Endometrial microvascular endothelial cells (primary cell): Measurements from ENCODE around the gene SH3RF3. TPM values are rescaled to one million over a fixed set of nuclear protein-coding genes. Genes with fewer than 3 reads are reported as not detected.

Source experiments
- in situ Hi-C: cut with HindIII; loops from 2 replicates; pipeline ENCODE4 v1.10.0; 2017; ENCODE audit warnings: low sequenced_read_pairs, low pct_unique_long_range_greater_than_20kb; ENCODE audit errors: inconsistent ontology term
- total RNA-seq: library from RNA; depleted of rRNA; stranded (reverse); fragments of >200 nt; gene quantifications from one replicate; pipeline ENCODE4 v1.2.3, GENCODE V29; 2015; ENCODE audit errors: inconsistent ontology term

SH3RF3 gene
- total RNA-seq, 1 donor from 2014 or later, result 11.7 TPM

DNA sequence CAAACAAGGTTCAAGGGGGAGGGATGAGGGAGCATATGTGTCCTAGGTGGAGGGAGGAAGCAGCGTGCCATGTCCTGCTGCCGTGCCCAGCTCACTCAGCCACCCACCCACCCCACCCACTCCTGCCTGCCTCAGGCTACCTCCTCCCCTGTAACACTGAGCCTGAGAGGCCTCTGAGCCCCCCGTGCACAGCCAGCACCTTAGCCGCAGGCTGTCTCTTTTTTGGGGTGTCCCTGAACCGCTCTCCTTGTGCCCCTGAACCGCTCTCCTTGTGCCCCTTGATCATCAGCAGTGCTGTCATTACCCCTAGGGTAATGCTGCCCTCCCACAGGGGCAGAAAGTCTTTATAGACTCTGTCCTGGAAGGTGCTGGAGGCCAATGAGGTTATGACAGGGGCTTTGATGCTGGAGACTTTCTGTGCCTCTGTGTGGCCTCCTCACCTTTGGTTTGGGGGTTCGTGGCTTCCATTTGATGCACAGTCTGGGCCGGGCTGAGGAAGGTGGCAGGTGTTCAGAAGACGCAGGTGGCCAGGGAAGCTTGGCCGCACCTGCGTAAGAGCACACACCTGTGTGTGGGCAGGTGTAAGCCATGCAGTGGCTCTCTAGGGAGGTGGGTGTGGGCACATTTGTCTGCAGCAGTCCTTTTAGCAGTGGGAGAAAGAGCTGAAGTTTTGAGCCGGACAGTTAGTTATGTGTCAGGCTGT is 344.8 kb downstream of the SH3RF3 start:
- in situ Hi-C loops, result no loop called here

DNA sequence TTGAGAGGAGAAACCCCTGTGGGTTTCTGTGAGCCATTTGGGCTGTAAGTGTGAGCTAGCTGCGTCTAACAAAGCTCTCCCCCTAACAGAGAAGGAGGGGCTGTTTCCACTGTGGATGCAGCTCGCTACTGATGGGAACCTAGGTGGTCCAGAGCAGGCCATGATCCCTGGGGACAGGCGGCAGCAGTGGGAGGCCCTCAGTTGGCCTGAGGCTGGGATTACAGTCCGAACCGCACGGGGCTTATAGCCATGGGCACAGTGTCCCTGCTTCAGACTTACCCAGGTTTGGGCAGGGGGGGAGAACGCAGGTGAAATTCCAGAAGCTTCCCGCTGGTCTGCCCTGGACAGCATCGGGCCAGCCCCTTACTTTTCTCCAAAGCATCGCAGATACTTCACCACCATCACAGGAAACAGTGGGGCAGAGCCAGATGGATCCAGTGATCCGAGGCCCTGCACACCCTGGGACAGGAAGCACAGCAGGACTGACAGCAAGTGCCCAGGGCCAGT is 345.4 kb downstream of the SH3RF3 start:
- in situ Hi-C loops, result no loop called here

DNA sequence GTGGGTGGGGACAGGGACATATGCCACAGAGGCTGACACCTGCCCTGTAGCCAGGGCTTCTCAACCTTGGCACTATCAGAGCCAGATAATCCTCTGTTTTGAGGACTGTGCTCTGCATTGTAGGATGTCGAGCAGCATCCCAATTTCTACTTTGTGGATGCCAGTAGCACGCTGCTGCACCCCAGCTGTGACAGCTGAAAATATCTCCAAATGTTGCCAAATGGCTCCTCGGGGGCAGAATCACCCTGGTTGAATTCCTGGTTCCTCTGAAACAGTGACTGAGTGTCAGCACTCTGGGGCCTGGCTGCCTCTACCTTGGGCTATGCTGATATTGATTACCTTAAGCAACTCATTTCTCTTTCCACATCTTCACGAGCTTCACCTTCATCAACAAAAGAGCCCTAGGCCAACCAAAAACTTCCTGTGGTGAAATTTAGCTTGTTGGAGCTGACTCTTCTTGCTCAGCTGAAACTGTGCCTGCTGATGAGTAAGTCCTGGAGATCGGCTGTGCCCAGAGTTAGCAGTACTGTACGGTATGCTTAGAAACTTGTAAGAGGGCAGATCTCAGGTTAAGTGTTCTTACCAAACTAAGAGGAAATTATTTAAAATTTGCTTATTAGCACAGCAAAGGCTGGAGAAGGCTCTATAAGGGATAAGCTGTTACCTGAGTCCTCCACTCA is 346.7 kb downstream of the SH3RF3 start:
- in situ Hi-C loops, result no loop called here

DNA sequence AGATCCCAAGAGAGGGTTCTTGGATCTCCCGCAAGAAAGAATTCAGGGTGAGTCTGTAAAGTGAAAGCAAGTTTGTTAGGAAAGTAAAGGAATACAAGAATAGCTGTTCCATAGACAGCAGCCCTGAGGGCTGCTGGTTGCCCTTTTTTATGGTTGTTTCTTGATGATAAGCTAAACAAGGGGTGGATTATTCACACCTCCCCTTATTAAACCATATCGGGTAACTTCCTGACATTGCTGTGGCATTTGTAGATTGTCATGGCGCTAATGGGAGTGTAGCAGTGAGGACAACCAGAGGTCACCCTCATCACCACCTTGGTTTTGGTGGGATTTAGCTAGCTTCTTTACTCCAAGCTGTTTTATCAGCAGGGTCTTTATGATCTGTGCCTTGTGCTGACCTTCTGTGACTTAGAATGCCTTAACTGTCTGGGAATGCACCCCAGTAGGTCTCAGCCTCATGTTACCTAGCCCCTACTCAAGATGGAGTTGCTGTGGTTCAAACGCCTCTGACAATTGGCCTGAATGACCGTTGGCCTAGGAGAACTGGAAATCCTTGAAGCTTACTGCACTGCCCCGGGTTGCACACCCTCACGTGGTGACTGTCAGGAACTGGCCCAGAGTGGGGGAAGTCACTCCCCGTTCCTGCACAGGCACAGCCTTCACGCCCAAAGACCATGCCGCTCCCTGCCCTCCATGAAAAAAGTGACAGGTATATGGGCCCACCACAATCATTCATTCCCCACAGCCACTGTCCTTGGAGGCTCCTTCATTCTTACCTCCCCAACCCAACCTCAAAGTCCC is 347.8 kb downstream of the SH3RF3 start:
- in situ Hi-C loops, result no loop called here

DNA sequence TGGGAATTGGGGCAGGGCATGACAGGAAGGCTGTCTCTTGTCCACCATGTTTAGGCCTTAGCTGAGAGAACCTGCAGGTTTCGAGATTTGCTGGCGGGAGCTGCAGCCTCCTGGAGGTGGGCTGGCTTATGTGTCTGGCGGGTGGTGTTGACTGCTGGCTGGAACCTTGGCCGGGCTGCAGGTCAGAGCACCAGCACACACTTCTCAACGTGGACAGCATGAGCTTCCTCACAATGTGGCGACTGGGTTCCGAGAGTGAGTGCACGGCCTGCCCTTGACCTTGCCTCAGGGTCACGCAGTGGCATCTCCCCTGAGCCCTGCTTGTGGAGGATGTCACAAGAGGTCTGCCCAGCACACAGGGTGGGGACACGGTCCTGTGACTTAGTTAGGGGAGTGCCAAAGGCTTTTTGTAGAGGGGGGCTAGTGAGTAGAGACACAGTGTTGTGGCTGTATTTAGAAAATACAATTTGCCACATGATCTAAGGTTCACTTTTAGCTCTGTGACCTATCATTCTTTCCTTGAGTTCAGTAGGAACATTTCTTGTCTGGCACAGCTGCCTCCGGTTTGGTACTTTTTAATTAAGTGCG is 350.0 kb downstream of the SH3RF3 start:
- in situ Hi-C loops, result no loop called here

DNA sequence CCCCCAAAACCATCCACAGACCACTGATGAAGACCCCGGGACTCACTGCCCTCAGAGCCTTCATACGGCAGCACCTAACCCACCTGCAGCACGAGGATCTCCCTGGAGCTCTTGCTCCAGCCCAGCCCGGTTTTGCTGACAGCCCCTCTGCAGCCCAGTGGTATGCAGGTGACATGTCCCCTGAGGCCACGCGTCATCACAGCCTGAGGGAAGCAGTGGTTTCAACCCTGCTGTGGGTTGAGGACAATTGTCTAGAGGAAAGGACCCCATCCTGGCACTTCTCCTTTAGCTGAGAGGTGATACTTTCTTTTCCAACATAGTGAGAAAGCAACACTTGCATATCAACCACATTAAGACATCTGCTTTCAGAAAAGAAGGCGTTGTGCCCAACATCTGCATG is 350.8 kb downstream of the SH3RF3 start:
- in situ Hi-C loops, result no loop called here

DNA sequence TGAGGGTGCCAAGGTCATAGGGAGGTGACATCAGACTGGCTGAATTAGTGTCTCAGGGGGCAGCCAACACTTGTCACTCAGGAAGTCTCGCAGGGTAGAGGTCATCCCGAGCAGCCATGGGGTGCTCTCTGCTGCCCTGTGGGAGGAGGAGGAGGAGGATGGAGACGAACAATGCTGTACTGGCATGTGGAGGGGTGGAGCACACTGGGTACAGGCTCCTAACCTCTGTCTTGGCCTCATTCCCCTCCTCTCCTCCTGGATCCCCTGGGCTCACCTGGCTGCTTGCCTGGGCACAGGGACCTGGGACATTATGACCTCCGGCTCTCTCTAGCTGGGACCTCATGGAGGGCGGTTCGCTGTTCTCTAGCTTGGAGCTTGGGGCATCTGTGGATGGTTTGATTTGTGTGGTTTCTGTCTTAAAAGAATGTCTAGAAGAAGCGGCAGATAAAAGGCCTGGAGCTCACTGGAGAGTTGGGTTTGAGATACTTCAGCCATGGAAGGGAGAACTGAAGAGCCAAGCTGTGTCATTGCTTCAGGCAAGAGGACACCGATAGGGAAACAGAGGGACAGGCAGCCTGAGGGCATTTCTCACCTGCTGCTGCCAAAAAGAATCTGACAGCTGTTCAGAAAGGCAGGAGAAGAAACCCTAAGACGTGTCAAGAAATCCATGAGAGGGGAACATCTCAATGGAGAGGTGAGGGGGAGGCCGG is 351.6 kb downstream of the SH3RF3 start:
- in situ Hi-C loops, result no loop called here

DNA sequence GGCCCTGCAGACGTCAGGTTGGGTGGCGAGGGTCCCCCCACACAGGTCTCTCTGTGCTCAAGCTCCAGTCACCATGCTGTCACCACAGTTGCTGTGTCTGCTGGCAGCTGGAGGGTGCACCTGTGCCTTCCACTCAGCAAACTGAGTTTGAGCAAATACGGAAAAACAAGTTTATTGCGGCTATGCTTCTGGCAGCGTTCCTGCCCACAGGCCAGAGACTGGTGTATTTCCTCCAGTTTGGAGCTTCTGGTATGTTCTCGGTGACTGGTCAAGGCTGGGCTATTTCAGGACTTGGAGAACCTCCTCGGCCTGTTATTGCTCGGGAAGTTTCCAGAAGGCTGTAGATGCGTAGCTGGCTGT is 352.2 kb downstream of the SH3RF3 start:
- in situ Hi-C loops, result no loop called here

DNA sequence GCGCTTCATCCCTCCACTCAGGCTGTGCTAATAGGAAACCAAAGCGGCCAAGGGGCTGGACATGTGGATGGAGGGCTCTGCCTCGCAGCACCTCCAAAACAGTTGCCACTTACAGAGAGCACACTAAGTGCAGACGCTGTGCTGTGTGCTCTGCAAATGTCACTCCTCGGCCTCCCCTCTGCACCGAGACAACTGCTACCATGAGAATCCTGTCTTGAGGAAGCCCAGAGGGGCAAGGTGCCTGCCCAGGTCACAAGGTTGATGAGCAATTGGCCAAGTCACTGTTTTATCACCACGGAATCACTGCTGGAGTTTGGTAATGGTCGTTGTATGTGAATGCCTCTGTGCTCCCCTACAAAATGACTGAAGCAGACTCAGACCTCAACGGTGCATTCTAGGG is 352.6 kb downstream of the SH3RF3 start:
- in situ Hi-C loops, result no loop called here

DNA sequence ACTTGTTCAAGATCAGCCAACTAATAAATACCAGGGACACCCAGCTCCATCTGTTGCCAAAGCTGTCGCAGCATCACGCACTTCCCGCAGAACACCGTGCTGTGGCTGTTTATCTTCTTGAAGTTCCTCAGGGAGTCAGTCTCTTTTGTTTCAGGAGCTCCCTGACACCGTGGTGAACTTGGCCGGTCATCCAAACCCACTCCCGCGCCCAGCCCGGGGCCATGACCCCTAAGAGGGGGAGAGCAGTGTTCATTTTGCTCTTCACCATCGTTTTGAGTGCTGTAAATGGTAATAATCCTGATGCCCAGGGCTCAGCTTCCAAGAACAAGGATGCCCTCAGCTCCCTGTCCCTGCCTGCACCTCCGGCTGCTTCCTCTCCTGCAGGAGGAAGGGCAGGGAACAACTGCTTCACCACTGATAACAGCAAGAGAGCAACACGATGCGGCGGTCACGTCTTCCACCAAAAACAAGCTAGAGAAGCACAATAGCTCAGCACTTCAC is 353.4 kb downstream of the SH3RF3 start:
- in situ Hi-C loops, result no loop called here

DNA sequence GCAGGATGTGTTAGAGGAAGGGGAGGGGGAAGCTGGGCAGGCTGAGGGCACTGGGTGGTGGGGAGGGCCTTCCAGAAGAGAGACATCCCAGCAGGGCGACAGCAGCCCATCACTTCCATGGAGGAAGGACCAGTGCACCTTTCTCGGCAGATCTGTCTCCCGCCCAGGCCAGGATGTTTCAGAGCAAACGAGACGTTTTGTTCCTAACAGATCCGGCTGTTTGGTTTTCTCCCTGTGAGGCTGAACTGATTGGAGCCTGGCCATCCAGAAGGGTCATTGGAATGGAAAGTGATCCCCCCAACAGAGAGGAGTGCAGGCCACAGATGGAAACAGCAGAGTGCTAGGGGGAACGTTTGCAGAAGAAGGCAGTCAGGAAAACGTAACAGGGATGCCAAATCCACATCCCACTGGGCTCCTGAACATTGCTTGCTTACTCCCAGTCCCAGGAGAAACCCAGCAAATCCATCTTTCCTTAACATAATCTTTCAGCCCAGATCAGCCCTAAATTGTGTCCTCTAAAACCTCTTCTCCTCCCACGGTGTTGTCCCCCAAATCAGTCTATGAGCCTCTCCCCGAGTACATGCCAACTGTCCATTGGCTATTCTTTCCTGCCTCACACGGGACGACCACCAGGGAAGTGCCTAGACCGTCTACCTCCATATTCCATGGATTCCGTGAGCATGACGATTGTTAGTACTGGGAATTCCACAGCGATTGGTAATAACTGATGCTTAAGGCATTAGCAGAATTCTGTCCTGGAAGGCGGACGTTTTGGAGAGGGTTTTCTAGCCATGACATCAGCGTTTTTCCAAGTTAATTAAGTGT is 357.9 kb downstream of the SH3RF3 start:
- in situ Hi-C loops, result no loop called here

DNA sequence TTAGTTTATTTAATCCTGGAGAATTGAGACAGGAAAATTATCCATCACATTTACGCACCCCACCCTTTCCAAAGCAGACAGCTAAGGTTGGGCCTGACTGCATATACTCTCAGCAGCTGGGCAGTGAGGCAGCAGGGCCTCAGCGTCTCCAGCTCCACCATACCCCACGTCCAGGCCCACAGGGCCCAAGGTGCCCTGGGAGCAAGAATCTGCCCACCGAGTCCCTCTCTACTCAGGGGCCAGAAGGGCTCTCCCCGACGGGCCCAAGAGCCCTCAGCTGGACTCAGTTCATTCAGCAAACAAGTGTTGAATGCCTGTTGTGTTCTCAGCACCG is 358.5 kb downstream of the SH3RF3 start:
- in situ Hi-C loops, result no loop called here

DNA sequence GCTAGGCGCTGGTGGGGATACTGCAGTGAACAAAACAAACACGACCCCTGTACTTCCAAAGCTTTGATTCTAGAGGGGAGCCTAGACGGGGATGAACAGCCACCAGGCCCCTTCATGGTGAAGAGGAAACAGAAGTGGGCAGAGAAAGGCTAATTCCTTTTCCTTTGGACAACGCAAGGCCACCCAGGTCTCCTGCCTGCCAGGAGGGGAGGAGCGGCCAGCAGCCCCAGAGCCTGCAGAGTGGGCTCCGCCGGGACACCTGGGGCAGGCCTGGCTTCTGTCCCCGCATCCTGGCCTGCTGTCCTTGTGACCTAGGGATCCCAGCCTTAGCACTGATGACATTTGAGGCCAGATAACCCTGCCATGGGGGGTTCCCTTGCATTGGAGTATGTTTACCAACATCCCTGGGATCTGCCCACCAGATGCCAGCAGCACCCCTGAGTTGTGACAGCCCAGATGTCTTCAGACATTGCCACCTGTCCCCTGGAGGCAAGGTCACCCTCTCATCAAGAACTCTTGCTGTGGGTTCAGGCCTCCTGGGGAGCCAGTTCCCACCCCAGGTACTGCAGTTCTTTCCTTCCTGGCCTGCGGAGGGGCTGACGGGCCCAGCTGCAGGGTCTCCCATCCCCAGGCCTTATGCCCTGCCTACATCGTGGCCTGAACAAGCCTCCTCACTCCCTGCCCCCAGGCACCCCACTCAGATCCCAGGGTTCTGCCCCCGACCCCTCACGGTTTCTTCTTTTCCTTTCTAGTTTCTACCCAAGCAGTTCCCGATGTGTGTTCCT is 359.1 kb downstream of the SH3RF3 start:
- in situ Hi-C loops, result no loop called here

DNA sequence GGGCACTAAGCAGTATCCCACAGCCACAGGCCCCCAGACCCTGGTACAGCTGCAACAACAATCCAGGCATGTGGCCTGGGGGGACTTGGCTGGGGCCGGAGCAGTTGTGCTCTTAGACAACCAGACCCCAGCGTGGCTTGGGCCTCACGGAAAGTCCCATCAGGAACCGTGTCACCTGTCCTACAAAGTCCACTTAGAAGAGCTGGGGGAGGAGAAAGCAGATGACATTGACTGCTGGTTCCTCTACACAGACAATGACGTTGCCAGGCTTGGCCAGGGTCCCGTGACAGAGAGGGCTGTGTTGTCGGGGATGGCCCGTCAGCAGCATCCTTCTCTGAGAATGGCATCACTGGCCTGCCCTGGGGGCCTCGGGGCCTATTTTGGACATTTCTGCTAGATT is 360.3 kb downstream of the SH3RF3 start:
- in situ Hi-C loops, result no loop called here

DNA sequence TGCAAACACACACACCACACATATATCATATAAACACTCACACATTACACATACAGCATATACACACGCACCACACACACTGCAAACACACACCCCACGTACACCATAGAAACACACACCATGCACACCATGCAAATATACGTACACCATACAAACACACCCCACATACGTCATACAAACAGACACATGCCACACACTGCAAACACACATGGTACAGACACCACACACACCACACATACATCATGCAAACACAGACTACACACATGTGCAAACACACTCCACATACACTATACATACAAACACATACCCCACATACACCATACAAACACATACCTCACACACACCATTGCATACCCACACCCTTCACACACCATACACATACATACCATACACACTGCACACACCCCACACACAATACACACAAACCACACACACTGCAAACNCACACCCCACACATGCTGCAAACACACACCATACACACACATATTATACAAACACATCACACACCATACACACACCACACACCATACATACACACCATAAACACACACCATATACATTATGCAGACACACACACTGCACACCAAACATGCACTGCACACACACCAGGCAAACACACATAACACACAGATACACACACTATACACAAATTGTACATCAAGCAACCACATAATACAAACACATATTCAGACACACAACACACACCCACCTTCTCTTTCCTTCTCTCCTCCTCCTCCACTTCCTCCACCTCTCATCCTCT is 364.4 kb downstream of the SH3RF3 start:
- in situ Hi-C loops, result no loop called here

DNA sequence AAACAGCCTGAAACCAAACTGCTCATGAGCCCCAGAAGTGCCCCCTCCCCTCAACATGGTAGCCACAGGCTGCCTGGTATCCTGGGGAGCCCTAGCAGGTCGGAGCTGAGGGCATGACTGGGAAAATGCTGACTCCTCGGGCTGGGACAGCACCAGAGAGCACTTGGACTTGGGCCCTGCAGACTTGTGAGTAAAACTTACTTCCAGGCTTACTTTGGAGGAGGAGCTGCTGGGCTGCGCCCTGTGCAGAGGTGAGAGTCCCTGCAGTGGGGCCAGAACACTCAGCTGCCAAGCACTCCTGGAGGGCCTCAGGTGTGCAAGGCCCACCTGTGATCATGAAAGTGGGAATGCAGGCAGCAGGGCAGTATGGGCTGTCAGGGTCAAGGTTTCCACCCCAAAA is 365.3 kb downstream of the SH3RF3 start:
- in situ Hi-C loops, result no loop called here

DNA sequence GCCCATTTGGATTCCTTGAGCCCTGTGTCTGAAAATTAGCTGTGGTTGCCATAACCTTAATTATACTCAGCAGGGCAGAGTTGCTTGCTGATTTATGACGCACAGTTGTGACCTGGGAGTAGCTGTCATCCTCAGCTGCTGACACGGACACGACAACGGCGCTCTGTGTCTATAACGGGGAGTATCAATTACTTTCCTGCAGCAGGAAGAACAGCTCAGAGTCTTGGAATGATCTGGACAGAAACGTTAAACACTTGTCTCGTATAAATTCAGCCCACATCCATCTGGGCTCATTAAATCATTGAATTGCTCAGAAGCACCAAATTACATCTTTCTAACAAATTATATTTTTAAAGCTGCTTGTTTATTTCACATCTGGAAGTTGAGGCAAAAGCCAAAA is 368.5 kb downstream of the SH3RF3 start:
- in situ Hi-C loops, result no loop called here
